Embryonic facial prominence (tissue), 1 donor: ENCODE results near the gene TCF7L1.

Source experiments
- DNase-seq: peaks from one replicate; pipeline ENCODE4 v3.0.0-alpha.2; 2016; ENCODE audit errors: extremely low spot score

The TCF7L1 gene

GRCh38 chr2:85163675-85164074 lies 30.5 kb downstream of the TCF7L1 start:
- no peak for DNase-seq

DNA sequence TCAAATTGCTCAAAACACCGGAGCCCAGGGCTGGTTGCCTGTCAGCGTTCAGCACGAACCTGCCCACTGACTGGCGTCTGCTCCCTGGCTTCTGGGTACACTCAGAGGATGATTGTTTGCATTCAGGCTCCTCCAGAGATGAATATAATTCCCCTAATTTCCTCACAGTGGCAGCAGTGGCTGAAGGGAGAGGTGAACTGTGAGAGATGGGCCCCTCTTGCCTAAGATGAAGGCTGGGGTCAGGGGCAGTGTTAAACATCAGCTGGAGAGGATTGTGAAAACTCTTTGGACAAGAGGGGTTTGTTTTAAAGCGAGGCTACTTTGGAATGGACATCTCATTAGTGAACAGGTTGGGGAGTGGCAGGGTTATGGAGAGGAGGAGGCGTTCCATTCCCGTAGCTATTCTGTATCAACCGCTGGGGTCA lies 31.0 kb downstream of the TCF7L1 start:
- no peak for DNase-seq

DNA sequence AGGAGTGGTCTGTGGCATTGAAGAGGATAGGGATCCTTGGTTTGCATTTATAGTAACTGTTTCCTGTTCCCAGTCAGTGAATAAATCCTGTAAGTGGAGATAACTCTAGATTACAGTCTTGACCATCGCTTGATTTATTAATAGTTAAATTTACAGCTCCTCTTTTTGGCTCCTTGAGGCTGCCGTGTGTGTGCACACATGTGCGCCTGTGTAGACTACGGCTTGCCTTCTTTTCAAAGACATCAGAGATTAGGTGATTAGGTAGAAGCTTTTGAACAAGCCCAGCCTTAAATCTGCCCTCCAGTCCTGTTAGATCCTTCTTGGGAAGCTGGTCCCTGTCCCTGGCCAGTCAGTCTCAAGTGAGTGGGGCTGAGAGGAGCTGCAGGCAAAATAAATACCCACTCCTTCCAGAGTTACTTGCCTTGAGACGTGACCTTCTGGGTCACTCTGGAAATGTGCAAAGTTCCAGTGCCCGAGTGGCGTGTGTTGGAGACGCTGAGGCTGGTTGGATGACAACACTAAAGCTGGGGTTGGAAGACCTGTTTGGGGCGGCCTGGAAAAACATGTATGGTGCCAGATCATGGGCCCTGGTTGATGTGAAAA lies 32.0 kb downstream of the TCF7L1 start:
- no peak for DNase-seq

DNA sequence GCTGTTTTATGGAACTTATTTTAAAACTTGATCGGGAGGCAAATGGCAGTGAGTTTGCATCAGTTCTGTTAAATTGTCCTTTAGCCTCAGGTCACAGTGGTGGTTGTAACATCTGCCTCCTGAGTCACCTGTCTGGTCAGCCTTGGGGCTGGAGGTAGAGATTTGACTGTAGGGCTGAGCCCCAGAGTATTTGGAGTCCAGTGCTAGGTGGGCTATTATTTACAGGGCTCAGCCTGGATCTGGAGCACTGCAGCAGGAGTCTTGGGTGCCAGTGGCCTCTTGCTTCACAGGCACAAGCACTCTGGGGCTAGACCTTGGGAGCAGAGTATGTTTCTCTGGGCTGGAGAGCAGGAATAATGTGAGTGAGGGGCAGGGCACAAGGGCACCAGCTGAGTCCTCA lies 32.8 kb downstream of the TCF7L1 start:
- no peak for DNase-seq

DNA sequence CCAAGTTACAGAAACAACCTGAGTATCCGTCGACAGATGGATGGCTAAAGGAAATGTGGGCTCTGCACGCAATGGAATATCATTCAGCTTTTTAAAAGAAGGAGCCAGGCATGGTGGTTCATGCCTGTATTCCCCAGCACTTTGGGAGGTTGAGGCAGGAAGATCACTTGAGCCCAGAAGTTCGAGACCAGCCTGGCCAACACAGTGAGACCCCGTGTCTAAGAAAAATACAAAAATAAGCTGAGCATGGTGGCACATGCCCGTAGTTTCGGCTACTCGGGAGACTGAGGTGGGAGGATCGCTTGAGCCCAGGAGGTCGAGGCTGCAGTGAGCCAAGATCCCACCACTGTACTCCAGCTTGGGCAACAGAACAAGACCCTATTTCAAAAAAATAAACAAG lies 34.3 kb downstream of the TCF7L1 start:
- no peak for DNase-seq

GRCh38 chr2:85168942-85169341 lies 35.8 kb downstream of the TCF7L1 start:
- DNase-seq: no peak

- no peak for DNase-seq
Measured at GRCh38 chr2:85169581-85169980, 36.4 kb downstream of the TCF7L1 start.

GRCh38 chr2:85170938-85171475 lies 37.8 kb downstream of the TCF7L1 start:
- DNase-seq: no peak

DNA sequence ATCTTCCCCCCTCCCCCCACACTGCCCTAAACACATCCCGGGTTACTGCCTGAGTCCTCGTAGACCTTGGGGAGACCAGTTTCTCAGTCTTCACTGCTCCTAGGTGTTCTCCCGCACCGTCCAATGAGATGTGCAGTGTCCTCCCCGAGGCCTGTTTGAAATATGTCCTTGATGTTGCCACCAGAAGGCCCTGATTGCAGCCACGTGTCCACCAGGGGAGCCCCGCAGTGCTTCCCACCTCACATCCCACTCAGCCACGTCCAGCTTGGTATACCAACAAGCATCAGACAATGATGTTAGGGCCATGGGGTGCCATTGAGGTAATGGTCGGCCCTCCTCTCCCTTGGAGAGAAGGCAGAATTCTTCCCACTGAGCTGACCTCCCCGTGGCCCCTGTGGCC lies 38.7 kb downstream of the TCF7L1 start:
- no peak for DNase-seq

DNA sequence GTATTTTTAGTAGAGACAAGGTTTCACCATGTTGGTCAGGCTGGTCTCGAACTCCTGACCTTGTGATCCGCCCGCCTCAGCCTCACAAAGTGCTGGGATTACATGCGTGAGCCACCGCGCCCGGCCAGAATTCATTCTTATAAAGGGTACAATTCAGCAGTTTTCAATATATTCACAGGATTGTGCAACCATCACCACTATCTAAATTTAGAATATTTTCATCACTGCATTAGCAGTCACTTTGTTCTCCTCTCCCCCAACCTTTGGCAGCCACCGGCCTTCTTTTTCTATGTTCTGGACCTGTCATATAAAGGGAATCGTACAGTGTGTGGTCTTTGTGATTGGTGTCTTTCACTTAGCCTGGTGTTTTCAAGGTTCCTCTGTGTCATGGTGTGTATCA lies 40.7 kb downstream of the TCF7L1 start:
- DNase-seq: no peak

GRCh38 chr2:85174943-85175342 lies 41.8 kb downstream of the TCF7L1 start:
- DNase-seq: no peak

DNA sequence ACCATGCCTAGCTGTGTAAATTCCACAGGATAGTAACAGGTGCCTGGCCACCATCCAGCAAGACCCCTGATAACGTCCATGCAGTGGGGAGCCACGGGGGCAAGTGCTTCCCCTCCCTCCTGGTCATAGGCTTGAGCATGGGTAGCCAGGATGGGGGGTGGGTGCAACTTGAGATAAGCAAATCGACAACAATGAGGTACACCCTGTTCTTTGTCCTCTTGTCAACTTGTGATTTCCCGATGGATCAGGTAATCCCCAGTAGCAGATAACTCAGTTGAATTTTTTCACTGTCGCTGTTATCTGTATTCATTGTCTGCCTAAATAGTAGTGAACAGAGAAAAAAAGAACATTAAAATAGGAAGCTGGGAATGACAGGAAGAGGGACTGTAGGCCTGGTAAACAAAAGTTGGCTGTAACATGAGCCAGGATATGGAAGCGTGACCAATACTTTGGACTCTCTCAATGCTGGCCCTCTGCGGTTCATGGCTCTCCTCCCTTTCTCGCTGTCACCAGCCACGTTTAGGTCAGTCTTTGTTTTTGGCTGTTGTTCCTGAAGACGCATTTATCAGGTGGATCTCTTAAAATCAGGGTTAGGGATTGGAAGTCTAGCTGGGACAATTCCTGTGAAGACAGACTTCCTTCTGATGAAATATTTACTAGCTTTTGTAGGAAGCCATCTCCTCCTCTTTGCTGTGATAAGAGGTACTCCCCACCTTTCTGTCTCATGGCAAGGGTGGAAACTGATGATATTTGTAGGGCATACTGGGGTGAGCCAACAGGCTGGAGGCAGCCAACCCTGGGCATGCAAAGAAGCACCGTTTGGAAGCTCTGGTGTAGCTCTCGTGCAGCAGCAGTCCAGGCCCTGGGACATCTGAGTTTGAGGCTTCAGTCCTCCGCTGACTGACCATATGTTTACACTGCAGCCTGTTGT lies 42.4 kb downstream of the TCF7L1 start:
- no peak for DNase-seq

DNA sequence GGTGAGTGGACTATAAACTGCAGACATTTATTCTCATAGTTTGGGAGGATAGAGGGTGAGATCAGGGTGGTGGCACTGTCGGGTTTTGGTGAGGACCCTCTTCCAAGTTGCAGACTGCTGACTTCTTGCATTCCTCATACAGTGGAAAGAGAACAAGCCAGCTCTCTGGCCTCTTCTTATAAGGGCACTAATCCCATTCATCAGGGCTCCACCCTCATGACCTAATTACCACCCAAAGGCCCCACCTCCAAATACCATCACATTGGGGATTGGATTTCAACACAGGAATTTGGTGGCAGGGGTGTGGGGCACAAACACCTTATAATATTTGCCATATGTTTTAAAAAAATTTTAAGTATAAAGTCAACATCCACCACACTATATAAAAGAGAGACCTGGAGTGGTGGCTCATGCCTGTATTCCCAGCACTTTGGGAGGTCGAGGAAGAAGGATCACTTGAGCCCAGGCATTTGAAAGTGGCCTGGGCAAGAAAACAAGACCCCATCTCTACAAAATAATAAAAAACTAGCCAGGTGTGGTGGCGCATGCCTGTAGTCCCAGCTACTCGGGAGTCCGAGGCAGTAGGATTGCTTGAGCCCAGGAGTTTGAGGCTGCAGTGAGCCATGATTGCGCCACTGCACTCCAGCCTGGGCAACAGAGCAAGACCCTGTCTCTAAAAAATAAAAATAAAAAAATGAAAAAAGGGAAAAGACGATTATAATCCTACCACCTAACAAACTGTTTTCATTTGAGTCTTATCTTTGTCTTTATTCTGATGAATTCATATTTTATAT lies 44.0 kb downstream of the TCF7L1 start:
- DNase-seq: no peak

DNA sequence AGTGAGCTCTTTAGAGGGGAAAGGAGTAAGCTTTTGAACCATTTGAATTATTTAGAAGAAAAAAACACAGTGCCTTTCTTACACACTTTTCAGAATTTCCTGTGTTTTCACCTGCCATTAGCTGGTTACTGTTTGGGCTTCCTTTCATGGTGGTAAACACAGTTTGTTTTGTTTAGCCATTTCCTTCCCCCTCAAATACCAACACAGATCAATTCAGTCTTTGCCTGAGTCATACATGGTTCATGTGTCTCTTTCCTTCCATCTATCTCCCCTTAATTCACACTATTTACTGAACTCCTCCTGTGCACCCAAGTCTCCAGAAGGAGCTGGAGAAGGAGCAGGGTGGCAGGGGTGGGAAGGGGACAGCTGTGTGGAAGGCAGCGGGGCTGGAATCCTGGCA lies 45.0 kb downstream of the TCF7L1 start:
- no peak for DNase-seq

DNA sequence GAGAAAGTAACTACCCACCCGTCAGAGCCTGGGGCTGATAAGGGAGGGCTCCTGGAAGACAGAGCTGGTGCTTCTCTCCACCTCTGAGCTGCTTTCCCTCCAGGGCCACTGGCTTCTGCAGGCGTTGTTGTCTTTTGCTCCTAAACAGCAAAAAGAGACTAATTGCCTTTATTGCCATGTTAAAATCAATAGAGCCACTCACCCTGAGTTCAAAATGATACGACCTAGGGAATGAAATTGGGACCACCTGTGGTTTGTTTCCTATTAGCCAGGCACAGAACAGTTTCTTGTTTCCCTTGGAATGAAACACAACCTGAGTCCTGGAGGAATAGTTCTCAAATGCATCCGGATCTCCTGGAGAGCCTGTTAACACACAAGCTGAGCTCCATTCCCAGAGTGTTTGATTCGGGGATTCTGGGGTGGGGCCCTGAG lies 45.8 kb downstream of the TCF7L1 start:
- DNase-seq: no peak

GRCh38 chr2:85179541-85179940 lies 46.3 kb downstream of the TCF7L1 start:
- peak; percentile 40 for DNase-seq

DNA sequence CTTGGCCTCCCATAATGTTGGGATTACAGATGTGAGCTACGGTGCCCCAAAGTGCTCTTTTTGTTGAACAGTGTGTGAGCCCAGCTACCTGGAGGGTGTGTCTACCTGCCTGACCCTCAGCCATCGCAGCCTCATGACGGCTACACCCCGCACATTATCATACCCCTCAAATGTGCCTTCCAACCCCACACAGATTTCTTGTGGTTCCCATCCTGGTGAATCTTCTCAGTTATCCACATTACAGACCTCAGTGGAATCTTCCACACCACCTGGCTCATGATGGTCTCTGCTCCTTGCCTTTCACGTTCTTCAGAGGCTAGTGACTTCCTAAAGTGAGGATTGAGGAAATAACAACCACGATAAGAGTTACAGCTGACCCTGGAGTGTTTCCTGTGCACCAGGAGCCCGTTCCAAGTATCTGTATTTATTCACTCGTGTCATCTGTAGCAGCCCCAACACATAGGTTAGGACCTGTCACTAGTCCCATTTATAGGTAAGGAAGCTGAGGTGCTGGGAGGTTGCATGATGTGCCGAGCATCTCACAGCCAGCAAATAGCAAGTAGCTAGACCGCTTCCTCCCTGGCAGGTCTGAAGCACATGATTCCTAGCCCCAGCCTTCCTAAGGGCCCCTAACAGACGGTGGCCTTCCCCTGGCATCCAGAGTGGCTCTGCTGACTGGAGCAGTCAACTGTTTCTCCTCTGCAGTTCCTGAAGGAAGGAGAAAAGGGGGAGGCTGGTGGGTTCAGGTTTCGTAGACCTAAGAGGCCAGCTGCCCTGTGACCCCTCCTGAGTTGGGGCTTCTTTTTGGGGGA lies 47.3 kb downstream of the TCF7L1 start:
- DNase-seq: no peak

DNA sequence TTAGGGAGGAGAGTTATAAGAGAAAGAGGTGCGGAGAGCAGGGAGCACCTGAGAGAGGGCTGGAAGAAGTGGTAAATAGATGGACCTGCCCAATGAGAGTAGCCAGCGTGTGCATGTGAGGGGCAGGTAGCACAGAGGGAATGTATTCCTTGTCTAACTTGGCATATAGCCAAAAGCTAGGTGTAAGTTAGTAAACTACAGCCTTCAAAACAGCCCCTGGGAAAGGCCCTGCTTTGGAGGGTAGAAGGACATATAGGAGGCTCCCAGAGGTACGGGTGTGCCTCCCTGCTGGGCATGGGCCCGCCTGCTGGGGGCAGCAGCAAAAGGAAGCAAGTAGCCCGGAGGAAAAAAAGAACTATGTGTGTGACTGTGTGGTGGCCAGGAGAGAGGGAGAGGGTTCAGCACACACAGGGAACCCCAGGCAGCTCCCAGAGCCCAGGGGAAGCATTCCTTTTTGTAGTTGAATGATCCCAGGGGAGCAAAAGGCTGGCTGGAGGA lies 48.0 kb downstream of the TCF7L1 start:
- no peak for DNase-seq

DNA sequence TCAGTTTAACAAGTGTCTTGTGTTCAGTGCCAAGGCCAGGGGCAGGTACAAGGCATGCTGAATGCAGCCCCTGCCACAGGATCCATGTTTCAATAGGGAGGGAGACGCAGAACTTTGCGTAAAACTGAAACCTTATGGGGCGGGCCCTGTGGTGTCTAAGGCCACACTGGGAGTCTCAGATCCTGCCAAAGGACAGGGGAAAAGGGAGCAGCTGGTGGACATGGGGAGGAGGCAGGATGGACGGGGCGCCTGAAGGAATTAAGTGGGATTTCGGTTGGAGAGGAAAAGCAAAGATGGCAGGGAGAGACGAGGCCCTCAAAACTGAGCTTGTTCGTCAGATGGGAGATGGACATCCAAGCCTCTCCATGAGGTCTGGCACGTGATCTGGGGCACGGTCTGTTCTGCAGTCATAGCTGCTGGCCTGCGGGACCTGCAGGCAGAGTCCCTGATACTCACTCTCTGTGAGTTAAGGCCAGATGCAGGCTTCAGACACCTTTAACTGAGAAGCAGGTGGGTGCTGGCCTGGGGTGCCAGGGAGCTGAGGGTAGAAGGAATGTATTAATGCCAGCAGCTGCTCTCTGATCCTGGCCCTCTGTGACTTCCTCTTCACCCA lies 48.8 kb downstream of the TCF7L1 start:
- no peak for DNase-seq

GRCh38 chr2:85183076-85183475 lies 49.9 kb downstream of the TCF7L1 start:
- DNase-seq: no peak

- no peak for DNase-seq
Measured at GRCh38 chr2:85183479-85183878, 50.3 kb downstream of the TCF7L1 start.
